ENCODE measurements around the gene MAPK8.

Gene MAPK8

GRCh38 chr10:48440771-48441170 lies 134.3 kb downstream of the MAPK8 start:
- no peak for DNase-seq (ENCODE audit: low read depth)
- H3K4me3 ChIP-seq (ENCODE audit: low read depth, low read length), result no peak overlapping the region
- TF ChIP-seq CTCF (IDR thresholded peaks at IDR 0.05; ENCODE audit: low read depth, low read length) (no peak), MYC (IDR thresholded peaks at IDR 0.05; ENCODE audit: low read depth, low read length) (no peak), POLR2A (IDR thresholded peaks at IDR 0.05; ENCODE audit: extremely low read depth, insufficient read length) (no peak), MAX (IDR thresholded peaks at IDR 0.05; ENCODE audit: low read depth, low read length) (no peak)

- no peak for DNase-seq (ENCODE audit: low read depth)
- TF ChIP-seq MAX (IDR thresholded peaks at IDR 0.05; ENCODE audit: low read depth, low read length) (no peak), POLR2A (IDR thresholded peaks at IDR 0.05; ENCODE audit: extremely low read depth, insufficient read length) (no peak), MYC (IDR thresholded peaks at IDR 0.05; ENCODE audit: low read depth, low read length) (no peak), CTCF (IDR thresholded peaks at IDR 0.05; ENCODE audit: low read depth, low read length) (no peak)
- no peak overlapping the region for H3K4me3 ChIP-seq (ENCODE audit: low read depth, low read length)
These were observed 135.8 kb downstream of the MAPK8 start for GRCh38 chr10:48442090-48442808.

GRCh38 chr10:48442809-48443177 lies 136.3 kb downstream of the MAPK8 start:
- TF ChIP-seq MYC (IDR thresholded peaks at IDR 0.05; ENCODE audit: low read depth, low read length), result no peak
- TF ChIP-seq POLR2A (IDR thresholded peaks at IDR 0.05; ENCODE audit: extremely low read depth, insufficient read length), result no peak
- no peak for TF ChIP-seq CTCF (IDR thresholded peaks at IDR 0.05; ENCODE audit: low read depth, low read length)
- no peak for TF ChIP-seq MAX (IDR thresholded peaks at IDR 0.05; ENCODE audit: low read depth, low read length)

GRCh38 chr10:48444266-48444665 lies 137.8 kb downstream of the MAPK8 start:
- no peak overlapping the region for H3K4me3 ChIP-seq (ENCODE audit: low read depth, low read length)
- 0 out of 2 replicates have a peak, but pooled peaks have one; percentile 21 for TF ChIP-seq MYC (IDR thresholded peaks at IDR 0.05; ENCODE audit: low read depth, low read length)
- no peak for TF ChIP-seq POLR2A (IDR thresholded peaks at IDR 0.05; ENCODE audit: extremely low read depth, insufficient read length)
- TF ChIP-seq CTCF (IDR thresholded peaks at IDR 0.05; ENCODE audit: low read depth, low read length), result peak; percentile 48
- TF ChIP-seq MAX (IDR thresholded peaks at IDR 0.05; ENCODE audit: low read depth, low read length), result peak; percentile 41; the same call in 1 of the 2 replicates
- DNase-seq (ENCODE audit: low read depth), result peak; percentile 70

More at GRCh38 chr10:48442809-48443177, 136.3 kb downstream of the MAPK8 start:
- no peak overlapping the region for H3K4me3 ChIP-seq (ENCODE audit: low read depth, low read length)
- DNase-seq (ENCODE audit: low read depth), result no peak

GRCh38 chr10:48444861-48445841 lies 138.7 kb downstream of the MAPK8 start:
- DNase-seq (ENCODE audit: low read depth), result no peak
- H3K4me3 ChIP-seq (ENCODE audit: low read depth, low read length), result no peak overlapping the region

More at GRCh38 chr10:48444861-48445841, 138.7 kb downstream of the MAPK8 start:
- TF ChIP-seq CTCF (IDR thresholded peaks at IDR 0.05; ENCODE audit: low read depth, low read length) (no peak), MAX (IDR thresholded peaks at IDR 0.05; ENCODE audit: low read depth, low read length) (no peak), MYC (IDR thresholded peaks at IDR 0.05; ENCODE audit: low read depth, low read length) (no peak), POLR2A (IDR thresholded peaks at IDR 0.05; ENCODE audit: extremely low read depth, insufficient read length) (no peak)
